Measurements from ENCODE around the gene DLAT.
"Not testable (repeated sequence)": the region's sequence is repeated elsewhere in the genome, so short reads cannot be mapped to it uniquely, and the experiment has no call there.

Gene DLAT

GRCh38 chr11:111996129-111996528, 29.1 kb upstream of the DLAT start:
- Mint-ChIP-seq H3K4me1 (ENCODE audit: low read depth) (peaks cover 5% of the 10 kb centered on the region), H3K4me3 (no peak overlapping the region), H3K9me3 (ENCODE audit: low read depth) (no peaks in the 10 kb centered on the region), H3K27ac (no peak overlapping the region), H3K36me3 (peaks cover 15% of the 10 kb centered on the region), H3K27me3 (no peaks in the 10 kb centered on the region)

GRCh38 chr11:111996669-111997068, 28.5 kb upstream of the DLAT start:
- not testable (repeated sequence) for H3K27ac Mint-ChIP-seq

GRCh38 chr11:111999111-111999510, 26.1 kb upstream of the DLAT start:
- Mint-ChIP-seq H3K27me3 (no peaks in the 10 kb centered on the region), H3K27ac (no peak overlapping the region), H3K4me3 (no peak overlapping the region), H3K9me3 (ENCODE audit: low read depth) (no peaks in the 10 kb centered on the region), H3K4me1 (ENCODE audit: low read depth) (peaks cover 5% of the 10 kb centered on the region), H3K36me3 (peaks cover 12% of the 10 kb centered on the region)

More at GRCh38 chr11:111996669-111997068, 28.5 kb upstream of the DLAT start:
- H3K9me3 Mint-ChIP-seq (ENCODE audit: low read depth); H3K4me3 Mint-ChIP-seq; H3K27me3 Mint-ChIP-seq; H3K4me1 Mint-ChIP-seq (ENCODE audit: low read depth): not testable (repeated sequence)
- H3K36me3 Mint-ChIP-seq: peaks cover 14% of the 10 kb centered on the region

DNA sequence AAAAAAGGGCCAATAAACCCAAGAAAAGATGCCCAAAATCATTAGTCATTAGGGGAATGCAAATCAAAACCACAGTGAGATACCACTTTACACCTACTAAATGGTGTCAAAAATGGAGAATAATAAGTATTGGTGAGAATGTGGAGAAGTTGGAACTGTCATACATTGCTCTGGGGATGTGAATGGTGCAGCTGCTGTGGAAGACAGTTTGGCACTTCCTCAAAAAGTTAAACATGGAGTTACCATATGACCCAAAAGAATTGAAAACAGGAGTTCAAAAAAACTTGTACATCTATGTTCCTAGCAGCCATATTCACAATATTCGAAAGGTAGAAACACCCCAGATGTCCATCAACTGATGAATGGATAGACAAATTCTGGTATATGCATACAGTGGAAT, 24.5 kb upstream of the DLAT start:
- Mint-ChIP-seq H3K27ac (no peak overlapping the region), H3K9me3 (ENCODE audit: low read depth) (no peaks in the 10 kb centered on the region), H3K27me3 (no peaks in the 10 kb centered on the region), H3K4me3 (no peak overlapping the region), H3K36me3 (peaks cover 15% of the 10 kb centered on the region), H3K4me1 (ENCODE audit: low read depth) (peaks cover 5% of the 10 kb centered on the region)

DNA sequence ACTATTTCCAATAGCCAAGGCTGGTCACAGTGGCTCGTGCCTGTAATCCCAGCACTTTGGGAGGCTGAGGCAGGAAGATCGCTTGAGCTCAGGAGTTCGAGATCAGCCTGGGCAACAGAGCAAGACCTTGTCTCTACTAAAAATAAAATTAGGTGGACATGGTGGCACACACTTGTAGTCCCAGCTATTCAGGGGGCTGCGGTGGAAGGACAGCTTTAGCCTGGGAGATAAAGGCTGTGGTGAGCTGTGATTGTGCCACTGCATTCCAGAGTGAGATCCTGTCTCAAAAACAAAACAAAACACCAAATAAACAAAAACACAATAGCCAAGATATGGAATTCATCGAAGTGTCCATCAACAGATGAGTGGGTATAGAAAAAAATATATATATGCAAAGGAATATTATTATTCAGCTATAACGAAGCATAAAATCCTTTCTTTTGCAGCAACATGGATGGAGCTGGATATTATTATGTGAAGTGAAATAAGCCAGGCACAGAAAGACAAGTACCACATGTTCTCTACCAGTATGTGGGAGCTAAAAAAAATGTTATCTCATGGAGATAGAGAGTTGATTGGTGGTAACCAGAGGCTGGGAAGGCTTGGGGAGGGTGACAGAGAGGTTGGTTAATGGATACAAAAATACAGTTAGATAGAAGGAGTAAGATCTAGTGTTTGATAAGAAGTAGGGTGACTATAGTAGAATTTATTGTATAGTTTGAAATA, 22.6 kb upstream of the DLAT start:
- H3K36me3 Mint-ChIP-seq: peaks cover 15% of the 10 kb centered on the region
- no peak overlapping the region for H3K4me3 Mint-ChIP-seq
- peaks cover 2% of the 10 kb centered on the region for H3K27me3 Mint-ChIP-seq
- H3K4me1 Mint-ChIP-seq (ENCODE audit: low read depth): peaks cover 4% of the 10 kb centered on the region
- H3K27ac Mint-ChIP-seq: no peak overlapping the region
- no peaks in the 10 kb centered on the region for H3K9me3 Mint-ChIP-seq (ENCODE audit: low read depth)

DNA sequence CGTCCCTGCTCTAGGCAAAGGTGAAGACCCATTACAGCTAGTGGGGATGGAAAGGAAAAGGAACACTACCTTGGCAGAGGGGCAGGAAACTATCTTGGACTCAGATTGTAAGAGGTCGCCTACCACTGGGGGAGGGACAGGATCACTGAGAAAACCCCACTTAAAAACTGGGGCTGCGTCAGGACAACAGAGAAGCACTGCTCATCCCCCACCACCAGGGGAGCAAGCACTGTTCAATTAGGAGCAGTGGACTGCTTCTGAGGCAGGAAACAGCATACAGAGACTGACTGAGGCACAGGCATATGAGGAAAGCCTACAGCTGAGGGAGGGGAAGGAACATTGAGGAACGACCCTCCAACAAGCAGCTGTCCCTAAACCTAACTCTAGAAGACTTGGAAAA, 20.8 kb upstream of the DLAT start:
- H3K4me1 Mint-ChIP-seq (ENCODE audit: low read depth): no peaks in the 10 kb centered on the region

DNA sequence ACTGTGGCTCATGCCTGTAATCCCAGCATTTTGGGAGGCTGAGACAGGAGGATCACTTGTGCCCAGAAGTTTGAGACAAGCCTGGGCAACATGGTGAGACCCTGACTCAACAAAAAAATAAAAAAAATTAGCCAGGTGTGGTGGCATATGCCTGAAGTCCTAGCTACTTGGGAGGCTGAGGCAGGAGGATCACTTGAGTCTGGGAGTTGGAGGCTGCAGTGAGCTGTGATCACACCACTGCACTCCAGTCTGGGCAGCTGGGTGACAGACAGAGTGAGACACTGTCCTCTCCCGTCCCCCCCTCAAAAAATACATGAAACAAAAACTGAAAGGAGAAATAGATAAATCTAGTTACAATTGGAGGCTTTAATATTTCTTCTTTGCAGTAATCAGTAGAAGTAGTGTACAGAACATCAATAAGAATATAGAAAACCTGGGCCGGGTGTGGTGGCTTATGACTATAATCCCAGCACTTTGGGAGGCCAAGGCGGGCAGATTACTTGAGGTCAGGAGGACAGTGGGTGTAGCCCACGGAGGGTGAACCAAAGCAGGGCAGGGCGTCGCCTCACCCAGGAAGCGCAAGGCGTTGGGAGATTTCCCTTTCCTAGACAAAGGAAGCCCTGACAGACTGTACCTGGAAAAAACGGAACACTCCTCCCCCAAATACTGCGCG, 19.6 kb upstream of the DLAT start:
- Mint-ChIP-seq H3K4me3 (no peak overlapping the region), H3K4me1 (ENCODE audit: low read depth) (no peaks in the 10 kb centered on the region), H3K36me3 (peaks cover 10% of the 10 kb centered on the region), H3K27me3 (peaks cover 2% of the 10 kb centered on the region), H3K27ac (no peak overlapping the region), H3K9me3 (ENCODE audit: low read depth) (no peaks in the 10 kb centered on the region)

More for the DNA sequence above, 20.8 kb upstream of the DLAT start:
- Mint-ChIP-seq H3K36me3 (peaks cover 12% of the 10 kb centered on the region), H3K4me3 (no peak overlapping the region), H3K27ac (no peak overlapping the region), H3K27me3 (peaks cover 2% of the 10 kb centered on the region), H3K9me3 (ENCODE audit: low read depth) (no peaks in the 10 kb centered on the region)

DNA sequence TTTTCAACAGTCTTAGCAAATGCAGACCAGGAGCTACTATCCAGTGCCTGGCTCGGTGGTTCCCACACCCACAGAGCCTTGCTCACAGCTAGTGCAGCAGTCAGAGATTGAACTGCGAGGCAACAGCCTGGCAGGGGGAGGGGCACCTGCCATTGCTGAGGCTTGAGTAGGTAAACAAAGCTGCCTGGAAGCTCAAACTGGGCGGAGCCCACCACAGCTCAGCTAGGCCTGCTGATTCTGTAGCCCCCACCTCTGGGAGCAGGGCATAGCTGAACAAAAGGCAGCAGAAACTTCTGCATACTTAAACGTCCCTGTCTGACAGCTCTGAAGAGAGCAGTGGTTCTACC, 19.1 kb upstream of the DLAT start:
- not testable (repeated sequence) for H3K27me3 Mint-ChIP-seq; H3K4me1 Mint-ChIP-seq (ENCODE audit: low read depth); H3K27ac Mint-ChIP-seq; H3K9me3 Mint-ChIP-seq (ENCODE audit: low read depth); H3K36me3 Mint-ChIP-seq; H3K4me3 Mint-ChIP-seq

DNA sequence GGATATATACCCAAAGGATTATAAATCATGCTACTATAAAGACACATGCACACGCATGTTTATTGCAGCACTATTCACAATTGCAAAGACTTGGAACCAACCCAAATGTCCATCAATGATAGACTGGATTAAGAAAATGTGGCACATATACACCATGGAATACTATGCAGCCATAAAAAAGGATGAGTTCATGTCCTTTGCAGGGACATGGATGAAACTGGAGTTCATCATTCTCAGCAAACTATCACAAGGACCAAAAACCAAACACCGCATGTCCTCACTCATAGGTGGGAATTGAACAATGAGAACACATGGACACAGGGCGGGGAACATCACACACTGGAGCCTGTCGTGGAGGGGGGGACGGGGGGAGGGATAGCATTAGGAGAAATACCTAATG, 13.8 kb upstream of the DLAT start:
- not testable (repeated sequence) for H3K27me3 Mint-ChIP-seq

DNA sequence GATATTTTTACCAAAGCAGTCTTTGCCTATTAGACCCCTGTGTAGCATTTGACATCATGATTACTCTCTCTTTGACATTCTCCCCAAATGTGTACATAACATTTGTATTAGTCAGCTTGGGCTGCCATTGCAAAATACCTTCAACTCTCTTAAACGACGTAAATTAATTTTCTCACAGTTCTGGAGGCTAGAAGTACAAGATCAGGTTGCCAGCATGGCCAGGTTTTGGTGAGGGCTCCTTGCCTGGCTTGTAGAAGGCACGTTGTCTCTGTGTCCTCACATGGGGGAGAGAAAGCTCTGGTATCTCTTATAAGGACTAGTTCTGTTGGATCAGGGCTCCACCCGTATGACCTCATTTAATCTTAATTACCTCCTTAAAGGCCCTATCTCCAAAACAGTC, 12.3 kb upstream of the DLAT start:
- no peaks in the 10 kb centered on the region for H3K9me3 Mint-ChIP-seq (ENCODE audit: low read depth)
- H3K4me3 Mint-ChIP-seq: no peak overlapping the region
- peaks cover 2% of the 10 kb centered on the region for H3K36me3 Mint-ChIP-seq
- H3K27ac Mint-ChIP-seq: no peak overlapping the region
- H3K27me3 Mint-ChIP-seq: no peaks in the 10 kb centered on the region
- no peaks in the 10 kb centered on the region for H3K4me1 Mint-ChIP-seq (ENCODE audit: low read depth)

More for the DNA sequence above, 13.8 kb upstream of the DLAT start:
- not testable (repeated sequence) for H3K4me3 Mint-ChIP-seq; H3K9me3 Mint-ChIP-seq (ENCODE audit: low read depth); H3K4me1 Mint-ChIP-seq (ENCODE audit: low read depth); H3K36me3 Mint-ChIP-seq; H3K27ac Mint-ChIP-seq

DNA sequence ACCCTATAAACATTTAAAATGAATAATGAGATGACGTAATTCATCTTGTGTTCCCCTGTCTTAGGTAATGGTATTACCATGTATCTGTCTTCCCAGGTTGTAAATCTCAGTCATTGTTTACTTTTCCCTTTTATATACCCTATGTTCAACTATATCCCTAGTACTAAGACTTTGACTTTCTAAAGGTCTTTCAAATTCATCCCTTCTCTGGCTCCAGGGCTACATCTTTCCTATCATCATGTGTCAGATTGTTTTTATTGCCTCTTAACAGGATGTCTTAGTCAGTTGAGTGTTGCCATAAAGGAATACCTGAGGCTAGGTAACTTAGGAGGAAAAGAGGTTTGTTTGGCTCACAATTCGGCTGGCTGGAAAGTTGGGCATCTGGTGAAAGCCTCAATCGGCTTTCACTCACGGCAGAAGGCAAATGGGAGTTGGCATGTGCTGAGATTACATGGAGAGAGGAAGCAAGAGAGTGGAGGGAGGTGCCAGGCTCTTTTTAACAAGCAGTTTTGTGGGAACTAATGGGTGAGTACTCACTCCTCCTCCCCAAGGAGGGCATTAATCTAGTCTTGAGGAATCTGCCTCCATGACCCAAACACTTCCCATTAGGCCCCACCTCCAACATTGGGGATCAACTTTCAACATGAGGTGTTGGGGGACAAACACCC, 11.6 kb upstream of the DLAT start:
- H3K4me1 Mint-ChIP-seq (ENCODE audit: low read depth): no peaks in the 10 kb centered on the region
- no peaks in the 10 kb centered on the region for H3K9me3 Mint-ChIP-seq (ENCODE audit: low read depth)
- H3K27me3 Mint-ChIP-seq: no peaks in the 10 kb centered on the region
- H3K27ac Mint-ChIP-seq: no peak overlapping the region
- peaks cover 4% of the 10 kb centered on the region for H3K36me3 Mint-ChIP-seq
- H3K4me3 Mint-ChIP-seq: no peak overlapping the region

DNA sequence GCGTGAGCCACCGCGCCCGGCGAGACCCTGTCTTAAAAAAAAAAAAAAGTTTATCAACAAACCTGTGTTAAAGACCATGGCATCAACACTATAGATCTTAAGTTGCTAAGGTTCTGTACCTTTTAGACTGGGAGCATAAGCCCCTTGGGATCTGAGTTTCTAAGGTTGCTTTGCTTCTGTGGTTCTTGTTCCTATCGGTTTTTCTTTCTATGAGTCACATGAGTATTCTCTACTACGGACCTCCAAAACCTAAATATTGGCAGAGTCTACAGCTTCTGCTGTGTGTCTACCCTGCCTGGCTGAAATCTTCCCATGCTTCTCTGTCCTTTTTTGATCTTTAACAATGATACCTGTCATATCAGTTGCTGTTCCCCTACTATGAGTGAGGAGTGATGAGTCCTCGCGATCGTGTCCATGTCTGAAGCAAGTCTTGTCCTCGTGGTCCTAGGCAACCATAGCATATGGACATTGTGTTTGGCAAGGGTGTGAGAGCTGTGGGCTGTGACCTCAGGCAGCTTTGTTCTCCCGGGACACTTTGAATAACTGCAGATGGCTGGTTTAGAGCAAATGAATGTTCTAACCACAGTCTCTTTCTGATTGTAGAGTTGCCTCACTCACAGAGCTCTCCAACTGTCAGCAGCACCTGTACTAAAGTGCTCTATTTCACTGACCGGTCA, 9.0 kb upstream of the DLAT start:
- Mint-ChIP-seq H3K27me3 (no peaks in the 10 kb centered on the region), H3K36me3 (peaks cover 6% of the 10 kb centered on the region), H3K9me3 (ENCODE audit: low read depth) (no peaks in the 10 kb centered on the region), H3K27ac (no peak overlapping the region), H3K4me1 (ENCODE audit: low read depth) (no peaks in the 10 kb centered on the region), H3K4me3 (no peak overlapping the region)

DNA sequence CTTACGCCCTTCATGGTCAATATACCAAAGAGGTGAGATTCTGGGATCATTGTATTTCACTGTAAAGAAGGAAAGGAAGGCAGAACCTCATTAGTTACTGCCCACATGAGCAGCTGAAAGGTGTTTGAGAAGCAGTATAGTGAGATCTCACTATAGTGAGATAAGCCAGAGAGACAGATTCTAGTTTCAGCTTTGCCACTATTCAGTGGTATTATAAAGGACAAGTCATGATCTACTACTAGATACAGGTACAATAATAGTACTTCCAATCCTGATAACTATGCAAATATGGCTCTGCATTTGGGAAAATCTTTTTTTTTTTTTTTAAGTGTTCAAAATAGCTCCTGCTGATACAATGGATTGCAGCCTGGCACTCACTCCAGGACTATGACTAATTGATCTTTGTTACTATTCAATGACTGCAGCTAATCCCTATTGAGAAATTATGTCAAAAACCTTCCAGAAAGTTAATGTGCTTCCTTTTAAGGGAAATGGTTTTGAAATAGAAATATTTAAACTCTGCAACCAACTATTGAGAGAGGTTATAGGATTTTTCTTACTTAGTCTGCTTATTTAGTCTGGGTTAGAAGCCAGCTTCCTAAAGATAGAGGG, 8.3 kb upstream of the DLAT start:
- Mint-ChIP-seq H3K27me3 (no peaks in the 10 kb centered on the region), H3K4me3 (no peak overlapping the region), H3K4me1 (ENCODE audit: low read depth) (no peaks in the 10 kb centered on the region), H3K36me3 (peaks cover 6% of the 10 kb centered on the region), H3K27ac (no peak overlapping the region), H3K9me3 (ENCODE audit: low read depth) (no peaks in the 10 kb centered on the region)

- no peaks in the 10 kb centered on the region for H3K4me1 Mint-ChIP-seq (ENCODE audit: low read depth)
- H3K4me3 Mint-ChIP-seq: no peak overlapping the region
- no peaks in the 10 kb centered on the region for H3K27me3 Mint-ChIP-seq
- peaks cover 6% of the 10 kb centered on the region for H3K36me3 Mint-ChIP-seq
- no peaks in the 10 kb centered on the region for H3K9me3 Mint-ChIP-seq (ENCODE audit: low read depth)
- no peak overlapping the region for H3K27ac Mint-ChIP-seq
Measured at GRCh38 chr11:112017538-112017937, 7.7 kb upstream of the DLAT start.

- peaks cover 7% of the 10 kb centered on the region for H3K4me1 Mint-ChIP-seq (ENCODE audit: low read depth)
- no peak overlapping the region for H3K4me3 Mint-ChIP-seq
- no peaks in the 10 kb centered on the region for H3K9me3 Mint-ChIP-seq (ENCODE audit: low read depth)
- no peaks in the 10 kb centered on the region for H3K27me3 Mint-ChIP-seq
- peaks cover 6% of the 10 kb centered on the region for H3K36me3 Mint-ChIP-seq
- no peak overlapping the region for H3K27ac Mint-ChIP-seq
Measured at GRCh38 chr11:112019066-112019465, 6.1 kb upstream of the DLAT start.

All from activated naive CD8-positive, alpha-beta T cell (primary cell).